Activated CD8-positive, alpha-beta T cell treated with anti-CD3 and anti-CD28 coated beads for 36 hours (primary cell): ENCODE measurements around the gene SERP2. TPM values are rescaled to one million over a fixed set of nuclear protein-coding genes. Genes with fewer than 3 reads are reported as not detected.

Experiments
- ATAC-seq: fragments of 200-7000 bp; cut with Tn5 transposase; one replicate; pipeline ENCODE4 v1.10.0; 2021; ENCODE audit warnings: mild to moderate bottlenecking, moderate library complexity
- CTCF ChIA-PET: fragments of 350-600 bp; sonication (Branson Sonifier 250); formaldehyde crosslinking; loops from one replicate; lab custom pipeline; 2021; ENCODE audit warnings: antibody characterized with exemption; lab: Charles Lee
- POLR2A ChIA-PET: fragments of 350-600 bp; sonication (Branson Sonifier 250); formaldehyde crosslinking; loops from one replicate; lab custom pipeline; 2021; ENCODE audit warnings: antibody characterized with exemption; lab: Charles Lee
- DNase-seq: peaks from one replicate; pipeline ENCODE4 v3.0.0-alpha.2; 2020
- H3K27ac Mint-ChIP-seq: one replicate; pipeline ENCODE4 v1.8.0; 2021; ENCODE audit warnings: mild to moderate bottlenecking, mixed read lengths
- H3K27me3 Mint-ChIP-seq: one replicate; pipeline ENCODE4 v1.8.0; 2021; ENCODE audit warnings: mixed read lengths
- H3K36me3 Mint-ChIP-seq: one replicate; pipeline ENCODE4 v1.8.0; 2021; ENCODE audit warnings: low read depth, mixed read lengths
- H3K4me1 Mint-ChIP-seq: one replicate; pipeline ENCODE4 v1.8.0; 2021; ENCODE audit warnings: low read depth, mixed read lengths
- H3K4me3 Mint-ChIP-seq: one replicate; pipeline ENCODE4 v1.8.0; 2021; ENCODE audit warnings: mild to moderate bottlenecking, moderate library complexity, mixed read lengths
- H3K9me3 Mint-ChIP-seq: one replicate; pipeline ENCODE4 v1.8.0; 2021; ENCODE audit warnings: mixed read lengths
- intact Hi-C: fragments of 100-400 bp; cut with micrococcal nuclease; formaldehyde crosslinking; loops from one replicate; pipeline ENCODE4 v1.10.0; 2022
- total RNA-seq, 2 experiments: library from RNA; stranded (reverse); gene quantifications; one replicate each; pipeline ENCODE4 v1.2.3, GENCODE V29; 2021
- TF ChIP-seq, protein P1 (sequence below): fragments of 200-600 bp; IDR thresholded peaks from one replicate; pipeline ENCODE4 v1.8.0; 2022; ENCODE audit warnings: antibody characterized with exemption, mild to moderate bottlenecking

Gene SERP2
- total RNA-seq, 2 experiments from 2014 or later = 0.63 to 1.1 TPM

DNA sequence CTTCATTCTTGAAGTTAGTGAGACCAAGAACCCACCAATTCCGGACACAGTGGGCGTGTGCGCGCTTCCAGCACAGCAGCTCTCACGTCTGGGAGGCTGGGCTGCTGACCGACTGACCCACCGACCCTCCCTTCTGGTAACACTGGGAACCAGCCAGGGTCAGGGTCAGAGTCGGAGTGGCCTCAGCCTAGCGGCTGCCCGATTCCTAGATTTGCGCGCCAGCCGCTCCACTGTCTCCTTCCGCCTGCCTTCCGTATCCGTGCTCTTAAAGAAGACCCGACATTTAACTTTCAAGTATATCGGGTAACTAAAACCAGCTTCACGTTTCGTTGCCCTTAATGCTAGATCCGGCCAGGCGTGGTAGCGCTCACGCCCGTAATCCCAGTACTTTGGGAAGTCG is 41.1 kb downstream of the SERP2 start:
- no peak overlapping the region for H3K27ac Mint-ChIP-seq
- H3K36me3 Mint-ChIP-seq = no peaks in the 10 kb centered on the region
- ChIA-PET CTCF (interaction anchor here (1.1 kb wide), 1 partner anchor 509 kb away, joined by 3 read pairs; no protein-coding TSS in a partner anchor), POLR2A (interaction anchor here (1.4 kb wide), 1 partner anchor 20 kb away, joined by 3 read pairs; no protein-coding TSS in a partner anchor)
- no peaks in the 10 kb centered on the region for H3K9me3 Mint-ChIP-seq
- TF ChIP-seq, protein P1, sequence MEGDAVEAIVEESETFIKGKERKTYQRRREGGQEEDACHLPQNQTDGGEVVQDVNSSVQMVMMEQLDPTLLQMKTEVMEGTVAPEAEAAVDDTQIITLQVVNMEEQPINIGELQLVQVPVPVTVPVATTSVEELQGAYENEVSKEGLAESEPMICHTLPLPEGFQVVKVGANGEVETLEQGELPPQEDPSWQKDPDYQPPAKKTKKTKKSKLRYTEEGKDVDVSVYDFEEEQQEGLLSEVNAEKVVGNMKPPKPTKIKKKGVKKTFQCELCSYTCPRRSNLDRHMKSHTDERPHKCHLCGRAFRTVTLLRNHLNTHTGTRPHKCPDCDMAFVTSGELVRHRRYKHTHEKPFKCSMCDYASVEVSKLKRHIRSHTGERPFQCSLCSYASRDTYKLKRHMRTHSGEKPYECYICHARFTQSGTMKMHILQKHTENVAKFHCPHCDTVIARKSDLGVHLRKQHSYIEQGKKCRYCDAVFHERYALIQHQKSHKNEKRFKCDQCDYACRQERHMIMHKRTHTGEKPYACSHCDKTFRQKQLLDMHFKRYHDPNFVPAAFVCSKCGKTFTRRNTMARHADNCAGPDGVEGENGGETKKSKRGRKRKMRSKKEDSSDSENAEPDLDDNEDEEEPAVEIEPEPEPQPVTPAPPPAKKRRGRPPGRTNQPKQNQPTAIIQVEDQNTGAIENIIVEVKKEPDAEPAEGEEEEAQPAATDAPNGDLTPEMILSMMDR = no peak
- no peak for ATAC-seq
- intact Hi-C loops = no loop called here
- no peaks in the 10 kb centered on the region for H3K27me3 Mint-ChIP-seq
- H3K4me1 Mint-ChIP-seq = no peaks in the 10 kb centered on the region
- DNase-seq = no peak
- H3K4me3 Mint-ChIP-seq = no peak overlapping the region

DNA sequence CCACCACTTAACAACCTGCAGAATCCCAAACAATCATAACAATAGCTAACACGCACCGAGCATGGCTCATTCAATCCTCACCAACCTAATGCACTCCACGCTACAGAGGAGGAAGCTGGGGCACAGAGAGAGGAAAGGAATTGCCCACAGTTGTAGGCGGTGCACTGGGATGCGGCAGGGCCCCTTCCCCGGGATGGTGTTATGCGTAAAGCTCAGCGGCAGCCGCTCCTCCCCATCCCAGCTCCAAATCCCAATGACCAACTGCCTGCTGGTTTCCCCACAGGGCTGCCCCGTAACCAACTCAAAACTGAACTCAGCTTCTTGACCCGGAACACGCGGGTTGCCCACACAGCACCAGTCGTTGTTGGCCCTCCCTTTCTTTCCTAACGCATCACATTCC is 42.2 kb downstream of the SERP2 start:
- H3K27ac Mint-ChIP-seq = no peak overlapping the region
- no peaks in the 10 kb centered on the region for H3K4me1 Mint-ChIP-seq
- no peaks in the 10 kb centered on the region for H3K9me3 Mint-ChIP-seq
- no peaks in the 10 kb centered on the region for H3K27me3 Mint-ChIP-seq
- intact Hi-C loops = no loop called here
- POLR2A ChIA-PET = no interaction called here
- no peak for DNase-seq
- no peak overlapping the region for H3K4me3 Mint-ChIP-seq
- H3K36me3 Mint-ChIP-seq = no peaks in the 10 kb centered on the region
- CTCF ChIA-PET = interaction anchor here (0.8 kb wide), 1 partner anchor 20 kb away, joined by 3 read pairs; no protein-coding TSS in a partner anchor
- ATAC-seq = no peak
- TF ChIP-seq, protein P1 = no peak

DNA sequence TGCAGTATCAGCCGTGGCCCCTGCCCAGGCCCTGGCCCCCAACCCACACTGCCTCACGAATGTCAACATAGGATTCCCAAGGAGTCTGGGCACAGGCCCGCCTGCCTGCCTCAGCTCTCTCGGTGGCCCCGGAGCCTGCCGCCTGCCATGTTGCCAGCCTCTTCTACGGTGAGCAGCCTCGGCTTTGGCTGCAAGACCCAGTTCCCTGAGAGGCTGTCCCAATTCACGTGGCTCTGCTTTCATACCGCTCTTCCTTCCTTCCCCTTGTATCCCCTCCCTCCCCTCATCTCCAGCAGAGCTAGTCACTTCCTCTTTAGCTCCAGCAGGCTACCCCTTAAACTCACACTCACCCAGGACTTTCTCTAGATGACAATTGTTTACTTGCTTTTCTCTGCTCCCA is 42.7 kb downstream of the SERP2 start:
- ATAC-seq = no peak
- ChIA-PET POLR2A (no interaction called here), CTCF (interaction anchor here (0.8 kb wide), 1 partner anchor 20 kb away, joined by 3 read pairs; no protein-coding TSS in a partner anchor)
- no peaks in the 10 kb centered on the region for H3K36me3 Mint-ChIP-seq
- H3K4me1 Mint-ChIP-seq = no peaks in the 10 kb centered on the region
- H3K27me3 Mint-ChIP-seq = no peaks in the 10 kb centered on the region
- no peak overlapping the region for H3K4me3 Mint-ChIP-seq
- no peak for DNase-seq
- no peak overlapping the region for H3K27ac Mint-ChIP-seq
- intact Hi-C loops = no loop called here
- H3K9me3 Mint-ChIP-seq = no peaks in the 10 kb centered on the region
- TF ChIP-seq, protein P1 = no peak

DNA sequence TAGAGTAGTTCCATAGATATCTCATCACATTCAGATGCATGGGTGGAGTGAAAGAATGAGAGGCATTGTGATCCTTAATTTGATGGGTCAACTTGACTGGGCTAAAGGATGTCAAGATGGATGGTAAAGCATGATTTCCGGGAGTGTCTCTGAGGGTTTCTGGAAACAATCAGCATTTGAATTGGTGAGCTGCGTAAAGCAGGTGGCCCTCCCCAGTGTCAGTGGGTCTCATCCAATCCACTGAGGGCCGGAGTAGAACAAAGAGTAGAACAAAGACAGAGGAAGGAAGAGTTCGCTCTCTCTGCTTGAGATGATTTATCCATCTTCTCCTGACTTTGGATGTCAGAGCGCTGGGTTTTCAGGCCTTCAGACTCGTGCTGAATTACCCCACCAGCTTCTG is 43.1 kb downstream of the SERP2 start:
- Mint-ChIP-seq H3K9me3 (no peaks in the 10 kb centered on the region), H3K36me3 (no peaks in the 10 kb centered on the region), H3K27ac (no peak overlapping the region), H3K27me3 (no peaks in the 10 kb centered on the region), H3K4me1 (no peaks in the 10 kb centered on the region), H3K4me3 (no peak overlapping the region)
- POLR2A ChIA-PET = no interaction called here
- CTCF ChIA-PET = no interaction called here
- no peak for ATAC-seq
- no peak for DNase-seq
- intact Hi-C loops = no loop called here
- TF ChIP-seq, protein P1 = no peak

DNA sequence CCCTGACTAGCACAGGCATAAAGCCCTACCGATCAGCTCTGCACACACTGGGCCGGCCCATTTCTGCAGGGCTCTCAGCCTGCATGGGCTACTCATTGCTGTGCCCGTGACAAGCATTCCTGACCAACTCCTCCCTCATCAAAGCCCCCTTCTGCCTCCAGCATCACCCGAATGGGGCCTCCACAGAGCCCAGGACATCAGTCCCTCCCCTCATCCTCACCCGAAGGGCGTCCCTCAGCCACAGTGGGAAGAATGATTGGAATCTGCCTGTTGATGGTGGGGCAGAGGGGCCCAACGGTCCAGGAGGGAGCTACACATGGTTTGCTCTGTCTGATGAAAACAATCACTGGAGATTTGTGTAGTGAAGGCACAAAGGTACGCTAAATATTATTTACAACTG is 43.8 kb downstream of the SERP2 start:
- ATAC-seq (no peak), DNase-seq (no peak)
- Mint-ChIP-seq H3K4me1 (no peaks in the 10 kb centered on the region), H3K36me3 (no peaks in the 10 kb centered on the region), H3K27ac (no peak overlapping the region), H3K9me3 (no peaks in the 10 kb centered on the region), H3K27me3 (peaks cover 2% of the 10 kb centered on the region), H3K4me3 (no peak overlapping the region)
- intact Hi-C loops = no loop called here
- CTCF ChIA-PET = no interaction called here
- POLR2A ChIA-PET = no interaction called here
- TF ChIP-seq, protein P1 = no peak
